Lung microvascular endothelial cell (primary cell): Measurements from ENCODE around the gene CDH13. TPM values are rescaled to one million over a fixed set of nuclear protein-coding genes. Genes with fewer than 3 reads are reported as not detected.

Experiments
- DNase-seq, 2 donors: peaks; one replicate each; pipeline versions ENCODE4 v3.0.0 to v3.0.0-alpha.2; 2010; ENCODE audit warnings: low read depth in 2 of 2
- total RNA-seq: library from RNA; depleted of rRNA; stranded (reverse); fragments of >200 nt; gene quantifications from 2 replicates; pipeline ENCODE4 v1.2.1, GENCODE V29; 2014

Gene CDH13
- total RNA-seq, 1 donor from 2014 or later: 14.5 TPM

DNA sequence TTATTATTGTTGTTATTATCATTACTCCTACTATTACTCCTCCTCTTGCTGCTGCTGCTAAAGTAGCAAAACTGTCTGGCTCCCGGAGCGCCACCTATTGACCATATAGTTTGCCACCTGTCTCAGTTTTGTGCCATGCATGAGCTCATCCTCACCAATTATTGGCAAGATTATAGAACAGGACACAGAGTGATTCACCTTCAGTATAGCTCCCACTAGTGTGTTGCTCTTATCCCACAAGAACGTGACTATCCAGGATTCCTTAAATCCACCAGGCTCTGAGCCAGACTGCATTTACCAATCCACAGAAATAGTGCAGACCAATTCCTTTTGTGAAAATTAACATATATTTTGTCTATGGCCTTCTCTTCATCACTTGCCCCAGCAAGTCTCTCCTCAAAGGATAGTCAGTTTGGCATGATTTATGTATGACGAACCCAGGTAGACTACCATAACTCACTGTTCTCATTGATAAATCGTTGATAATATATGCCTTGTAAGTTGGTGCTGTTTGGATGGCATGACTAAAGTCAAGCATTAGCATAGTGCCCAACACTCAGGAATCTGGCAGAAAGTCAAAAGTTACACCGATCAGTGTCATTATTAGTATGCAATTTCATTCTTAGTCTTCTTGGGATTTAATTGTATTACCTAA is 775.5 kb downstream of the CDH13 start:
- DNase-seq: no peak

DNA sequence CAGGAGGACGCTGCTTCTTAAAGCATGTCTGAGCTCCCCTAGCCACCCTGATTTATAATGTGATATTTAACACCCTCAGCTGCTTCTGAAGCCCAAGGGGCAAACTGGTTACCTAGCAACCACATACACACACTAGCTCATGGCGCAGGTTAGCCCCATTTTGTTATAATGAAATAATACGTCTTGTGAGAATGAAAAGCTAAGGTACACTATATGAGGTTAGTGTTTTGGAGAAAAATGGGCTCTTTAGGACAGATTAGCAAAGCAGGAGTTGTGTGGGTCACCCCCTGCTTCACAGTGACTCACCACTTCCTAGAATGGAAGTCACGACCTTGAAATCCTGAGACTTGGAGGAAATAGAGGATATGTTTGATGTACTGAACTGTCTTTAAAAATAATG is 776.2 kb downstream of the CDH13 start:
- peak; percentile 21 to 73 for DNase-seq

DNA sequence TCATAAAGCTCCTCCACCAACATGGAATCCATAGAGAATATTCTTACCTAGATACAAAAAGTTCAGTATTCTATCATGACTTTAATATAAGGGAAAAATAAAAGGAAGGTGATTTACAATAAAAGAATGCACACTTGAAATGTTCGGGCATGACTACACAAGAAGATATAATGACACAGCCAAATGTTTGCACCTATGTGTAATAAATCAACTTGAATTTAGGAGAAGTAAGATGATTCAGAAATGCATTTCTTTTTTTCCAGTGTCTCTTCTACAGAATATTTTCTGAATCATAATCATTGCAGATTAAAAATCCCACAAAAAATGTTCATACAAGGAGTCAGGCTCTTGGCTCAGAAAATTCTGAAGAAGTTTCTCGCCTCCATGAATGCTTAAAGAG is 777.0 kb downstream of the CDH13 start:
- DNase-seq: peak in 1 of 2 donors; percentile 29

DNA sequence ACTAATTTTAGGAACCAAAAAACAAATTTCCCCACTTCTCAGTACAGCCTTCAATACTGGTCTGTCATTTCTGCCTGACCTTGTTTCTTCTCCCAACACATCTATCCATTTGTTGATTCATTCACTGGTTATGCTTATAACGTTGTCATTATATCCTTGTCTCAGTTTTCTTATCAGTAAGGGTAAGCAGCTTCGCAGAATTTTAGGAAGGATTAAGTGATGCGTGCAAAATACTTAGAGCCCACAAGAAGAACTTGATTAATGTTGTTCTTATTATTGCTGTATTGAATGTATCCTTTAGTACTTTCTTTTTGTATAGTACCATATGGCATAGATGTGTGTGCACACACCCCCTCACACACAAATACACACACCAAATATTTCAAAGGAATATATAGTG is 777.5 kb downstream of the CDH13 start:
- DNase-seq: no peak

DNA sequence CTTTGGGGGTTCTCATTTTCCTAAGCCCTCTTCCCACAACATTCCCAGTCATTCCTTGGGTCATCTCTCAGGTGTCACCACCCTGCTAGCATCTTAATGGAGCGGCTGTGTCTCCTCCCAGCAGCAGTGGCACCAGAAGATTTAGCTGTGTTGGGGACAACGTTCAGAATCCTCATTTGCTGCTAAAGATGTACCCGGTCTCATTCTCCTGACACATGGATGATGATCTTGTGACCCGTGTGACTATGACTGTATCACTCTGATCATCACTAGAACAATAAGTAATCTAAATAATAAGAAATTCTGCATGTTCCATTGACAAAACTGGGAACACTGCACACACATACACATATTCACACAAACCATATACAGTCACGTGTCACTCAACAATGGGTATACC is 781.2 kb downstream of the CDH13 start:
- no peak for DNase-seq

DNA sequence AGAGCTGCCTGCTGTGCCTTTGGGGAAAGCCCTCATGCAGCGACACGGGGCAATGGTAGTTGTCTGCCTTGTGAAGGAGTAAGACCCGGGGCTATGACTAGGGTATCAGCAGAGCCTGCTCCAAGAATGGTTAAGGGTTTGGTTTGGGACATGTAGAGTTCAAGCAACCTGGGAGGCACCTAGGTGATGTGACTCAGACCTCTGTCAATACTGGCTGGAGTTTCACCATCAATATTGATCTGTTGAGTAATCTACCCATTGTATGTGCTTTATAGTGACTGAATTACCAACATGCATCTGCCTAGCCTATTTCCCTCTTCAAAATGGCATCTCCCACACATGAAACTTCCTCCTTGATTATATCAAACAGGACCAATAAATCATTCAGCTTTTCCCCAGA is 782.6 kb downstream of the CDH13 start:
- DNase-seq: no peak

DNA sequence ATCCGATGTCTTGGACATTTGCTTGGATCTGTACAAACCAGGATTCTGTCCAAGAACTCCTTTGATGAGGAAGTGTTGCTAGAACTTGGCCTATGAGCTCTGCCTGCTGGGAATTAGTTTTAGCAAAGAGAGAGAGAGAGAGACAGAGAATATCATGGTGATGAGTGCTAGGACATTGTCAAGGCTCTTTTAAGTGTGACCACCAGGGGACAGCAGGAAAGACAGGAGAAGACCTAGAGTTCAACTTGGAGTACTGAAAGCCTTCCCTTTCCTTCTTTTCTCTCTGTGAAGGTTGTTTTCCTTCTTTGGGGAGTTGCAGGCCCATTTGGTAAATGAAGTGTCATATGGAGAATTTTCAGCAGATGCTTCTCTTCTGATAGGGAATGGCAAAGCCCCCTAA is 791.8 kb downstream of the CDH13 start:
- no peak for DNase-seq

DNA sequence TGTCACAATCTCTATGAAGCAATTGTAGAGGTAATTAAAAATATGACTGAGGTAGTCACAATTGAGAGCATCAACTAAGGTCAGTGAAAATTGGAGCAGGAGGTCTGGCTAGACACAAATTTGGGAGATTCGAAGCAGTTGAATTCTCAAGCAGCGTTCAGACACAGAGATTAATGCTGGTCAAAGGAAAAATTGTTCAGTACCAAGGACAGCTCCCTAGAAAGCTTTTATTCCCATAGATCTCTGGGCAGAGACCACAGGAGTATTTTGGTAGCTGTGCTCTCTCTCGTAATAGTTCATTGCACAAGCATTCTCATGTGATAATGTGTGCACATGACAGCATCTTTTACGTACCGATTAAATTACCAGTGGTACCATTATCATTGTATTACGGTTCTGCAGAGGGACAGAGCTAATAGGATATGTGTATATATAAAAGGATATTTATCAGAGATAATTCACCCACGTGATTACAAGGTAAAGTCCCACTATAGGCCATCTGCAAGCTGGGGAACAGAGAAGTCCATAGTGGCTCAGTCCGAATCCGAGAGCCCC is 793.5 kb downstream of the CDH13 start:
- peak; percentile 44 to 53 for DNase-seq

DNA sequence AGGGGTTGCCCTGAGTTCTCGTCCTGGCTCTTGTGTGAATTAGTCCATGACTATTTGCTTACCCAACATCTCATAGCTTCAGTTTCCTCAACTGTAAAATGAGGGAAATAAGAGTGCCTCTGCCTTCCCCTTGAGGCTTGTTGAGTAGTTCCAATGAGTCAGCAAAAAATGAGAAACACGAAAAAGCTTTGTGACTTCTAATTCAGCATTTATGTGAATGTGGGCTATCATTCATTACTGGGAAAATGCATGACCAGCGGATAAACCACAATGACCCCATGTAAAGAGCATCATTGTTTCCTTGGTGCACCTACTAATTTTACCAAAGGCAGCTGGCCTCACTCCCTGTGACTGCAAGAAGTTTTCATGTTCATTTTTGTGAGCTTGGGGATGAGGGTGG is 806.4 kb downstream of the CDH13 start:
- no peak for DNase-seq

DNA sequence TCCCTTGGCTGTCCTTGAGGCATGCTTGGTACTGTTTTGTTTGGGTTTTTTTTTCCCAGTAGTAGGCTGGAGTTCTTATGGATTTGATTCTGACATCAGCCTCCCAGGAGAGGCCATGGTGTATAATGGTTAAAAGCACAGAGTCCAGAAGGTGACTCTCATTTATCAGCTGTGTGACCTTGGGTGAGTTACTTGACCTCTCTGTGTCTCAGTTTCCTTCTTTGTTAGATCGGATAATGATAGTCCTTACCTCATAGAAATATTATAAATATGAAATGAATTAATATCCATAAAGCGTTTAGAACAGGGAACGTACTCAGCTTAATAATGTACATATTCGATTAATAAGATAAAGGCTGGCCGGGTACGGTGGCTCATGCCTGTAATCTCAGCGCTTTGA is 810.3 kb downstream of the CDH13 start:
- DNase-seq: no peak

DNA sequence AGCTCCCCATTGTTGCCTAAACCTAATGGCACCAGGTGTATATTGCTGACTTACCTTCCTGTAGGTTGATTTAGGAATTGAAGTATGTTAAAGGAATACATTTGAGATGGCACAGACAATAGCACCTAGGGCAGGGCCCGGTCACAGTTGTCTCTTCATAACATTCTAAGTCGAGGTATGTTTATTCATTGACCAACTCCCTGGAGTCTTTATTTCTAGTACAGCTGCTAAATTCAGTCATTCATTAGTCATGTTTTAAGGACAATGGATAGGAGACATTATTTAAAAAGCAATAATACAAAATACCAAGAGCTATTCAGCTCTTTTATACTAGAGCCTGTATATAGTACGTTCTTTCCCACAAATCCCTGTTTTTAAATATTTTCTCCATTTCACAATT is 811.6 kb downstream of the CDH13 start:
- no peak for DNase-seq

DNA sequence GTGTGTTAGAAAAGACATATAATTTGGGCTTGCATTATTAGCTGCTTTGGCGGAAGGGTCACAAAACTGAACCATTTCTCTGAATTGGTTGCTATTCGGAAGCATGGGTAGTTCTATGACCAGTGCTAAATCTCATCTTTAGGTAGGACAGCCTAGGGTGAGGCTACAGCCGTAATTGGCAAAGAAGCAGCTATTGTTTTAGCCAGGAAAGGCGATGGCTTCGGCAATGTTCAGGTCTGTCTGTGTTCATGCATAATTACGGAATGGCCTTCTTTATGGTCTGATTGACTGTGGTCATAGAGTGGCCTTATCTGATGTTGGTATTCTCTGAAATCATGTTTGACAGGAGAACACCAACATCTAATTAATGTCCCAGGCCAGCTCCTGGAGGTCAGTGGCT is 812.6 kb downstream of the CDH13 start:
- peak in 1 of 2 donors; percentile 20 for DNase-seq

DNA sequence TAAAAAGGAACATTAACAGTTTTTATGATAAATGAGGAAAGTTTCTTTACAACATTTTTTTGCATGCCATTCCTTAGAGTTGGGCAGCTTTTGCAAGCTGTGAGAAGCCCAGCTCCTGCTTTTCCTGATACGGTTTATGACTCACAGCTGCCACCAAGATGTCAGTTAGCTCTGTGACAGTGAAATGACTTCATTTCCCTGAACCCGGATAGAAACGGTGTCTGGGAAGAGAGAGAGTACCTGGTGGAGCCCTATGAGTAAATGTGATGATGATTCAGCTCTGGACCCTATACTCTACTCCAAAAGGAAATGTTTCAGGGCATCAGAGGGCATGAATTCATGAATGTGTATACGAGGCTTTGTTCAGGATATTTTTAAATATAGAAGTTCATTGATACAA is 814.7 kb downstream of the CDH13 start:
- peak; percentile 35 to 37 for DNase-seq

DNA sequence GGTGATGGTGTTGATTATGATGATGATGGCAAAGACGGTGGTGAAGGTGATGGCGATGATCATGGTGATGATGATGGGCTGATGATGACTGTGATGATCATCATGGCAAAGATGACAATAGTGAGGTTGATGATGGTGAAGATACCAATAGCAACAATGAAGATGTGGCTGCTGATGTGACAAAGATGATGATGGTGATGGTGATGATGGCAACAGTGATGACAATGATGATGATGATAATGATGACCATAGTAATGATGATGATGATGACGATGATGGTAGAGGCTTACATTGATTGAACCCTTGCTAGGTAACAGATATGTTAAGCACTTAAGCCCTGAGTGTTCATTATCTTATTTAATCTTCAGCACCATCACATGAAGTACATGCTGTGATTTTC is 817.2 kb downstream of the CDH13 start:
- DNase-seq: no peak

DNA sequence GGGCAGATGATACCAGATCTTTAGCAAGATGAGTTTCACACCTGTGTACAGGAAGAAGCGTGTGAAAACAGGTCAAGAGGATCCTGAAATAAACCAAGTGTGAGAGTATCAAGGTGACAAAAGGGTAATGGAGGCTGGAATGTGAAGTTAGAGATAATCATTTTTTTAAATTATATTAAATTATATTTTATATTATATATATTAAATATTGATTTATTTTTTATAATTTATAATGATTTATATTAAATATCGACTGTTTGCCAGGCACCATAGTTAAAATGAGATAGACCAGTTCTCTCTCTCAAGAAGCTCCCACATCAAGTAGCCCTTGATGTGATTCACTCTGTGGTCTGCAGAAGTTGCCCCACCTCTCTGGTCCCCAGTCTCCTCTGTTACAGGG is 820.8 kb downstream of the CDH13 start:
- no peak for DNase-seq

DNA sequence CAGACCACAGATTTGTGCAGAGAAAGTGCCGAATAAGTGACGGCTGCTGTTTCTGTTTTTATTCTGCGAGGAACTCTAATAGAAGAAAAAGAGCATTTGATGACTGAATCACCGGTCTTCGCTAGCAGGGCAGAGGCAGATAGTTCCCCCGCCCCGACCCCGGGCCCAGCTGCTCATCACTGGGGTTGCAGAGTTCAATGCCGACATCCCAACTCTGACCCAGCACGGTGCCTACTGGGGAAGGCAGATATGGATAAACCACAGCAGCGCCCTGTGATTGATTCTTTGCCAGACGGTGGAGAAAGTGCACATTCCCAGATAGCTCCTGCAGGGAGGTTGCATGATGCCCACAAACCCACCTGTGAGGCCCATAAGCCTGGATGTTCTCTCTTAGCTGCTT is 823.1 kb downstream of the CDH13 start:
- no peak for DNase-seq

DNA sequence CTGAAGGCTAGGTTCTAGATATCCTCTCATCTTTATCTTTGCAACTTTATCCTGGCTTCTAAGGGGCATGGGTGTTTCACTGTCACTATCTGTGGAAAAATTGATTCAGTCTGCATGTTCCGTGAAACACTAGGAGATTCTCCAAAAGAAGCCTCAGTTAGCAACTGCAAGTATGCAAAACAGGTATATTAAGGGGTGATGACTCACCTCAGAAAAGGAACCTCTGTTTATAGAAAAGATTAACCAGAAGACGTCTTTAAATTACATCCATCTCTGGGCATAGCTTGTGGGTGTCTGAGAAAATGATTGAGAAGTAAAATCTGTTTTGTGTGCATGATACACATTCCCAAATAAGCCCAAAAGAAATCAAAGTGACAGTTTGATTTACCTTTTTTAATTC is 827.2 kb downstream of the CDH13 start:
- no peak for DNase-seq

DNA sequence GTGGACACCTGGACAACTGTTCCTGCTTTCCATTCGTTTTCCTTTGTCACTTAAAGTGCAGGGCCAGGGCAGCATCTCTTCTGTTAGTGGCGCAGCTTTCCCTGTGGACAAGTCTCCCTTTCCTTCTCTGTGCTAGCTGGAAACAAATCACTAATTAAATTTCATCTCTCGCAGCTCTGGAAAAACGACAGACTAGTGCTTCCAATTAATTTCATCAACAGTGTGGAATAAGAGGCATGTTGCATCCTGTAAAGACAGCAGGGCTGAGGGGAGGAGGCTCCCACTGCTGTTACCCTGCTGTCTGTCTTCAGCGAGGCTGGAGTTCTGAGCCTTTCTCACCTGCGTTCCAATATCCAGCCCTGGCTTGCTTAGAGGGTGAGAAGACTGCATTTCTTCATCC is 828.9 kb downstream of the CDH13 start:
- DNase-seq: no peak

DNA sequence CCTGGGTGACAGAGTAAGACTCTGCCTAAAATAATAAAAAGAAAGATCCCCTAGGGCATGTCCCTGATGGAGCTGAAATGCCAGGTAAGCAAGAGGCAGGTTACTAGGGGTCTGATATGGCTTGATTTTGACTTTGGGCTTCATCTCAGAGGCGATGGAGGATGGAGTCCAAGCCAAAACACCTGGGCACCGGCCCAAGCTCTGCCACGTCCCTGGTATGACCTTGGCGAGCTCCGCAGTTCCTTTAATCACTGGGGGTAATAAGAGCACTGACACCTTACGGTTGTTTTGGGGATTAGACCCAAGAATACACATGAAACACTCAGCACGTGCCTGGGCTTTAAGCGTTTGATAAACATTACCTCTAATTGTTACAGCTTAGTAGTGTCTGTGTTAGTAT is 830.2 kb downstream of the CDH13 start:
- DNase-seq: no peak

DNA sequence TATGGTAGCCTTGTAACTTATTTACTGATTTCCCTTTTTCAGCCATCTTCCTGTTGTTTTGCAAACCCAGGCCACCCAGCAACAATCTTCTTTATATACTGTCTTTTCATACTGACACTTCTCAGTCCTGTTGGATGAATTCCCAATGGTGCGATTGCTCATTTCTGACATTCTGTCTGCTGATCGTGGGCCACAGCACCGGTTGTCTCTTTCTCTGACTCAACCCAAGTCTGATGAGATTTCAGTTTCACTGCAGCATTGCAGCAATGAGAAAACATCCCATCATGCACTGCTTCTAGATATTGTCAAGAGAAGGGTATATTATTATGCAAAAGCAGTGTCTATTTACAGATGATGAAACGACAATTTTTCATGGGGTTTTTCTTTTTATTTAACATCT is 831.8 kb downstream of the CDH13 start:
- peak in 1 of 2 donors; percentile 20 for DNase-seq

DNA sequence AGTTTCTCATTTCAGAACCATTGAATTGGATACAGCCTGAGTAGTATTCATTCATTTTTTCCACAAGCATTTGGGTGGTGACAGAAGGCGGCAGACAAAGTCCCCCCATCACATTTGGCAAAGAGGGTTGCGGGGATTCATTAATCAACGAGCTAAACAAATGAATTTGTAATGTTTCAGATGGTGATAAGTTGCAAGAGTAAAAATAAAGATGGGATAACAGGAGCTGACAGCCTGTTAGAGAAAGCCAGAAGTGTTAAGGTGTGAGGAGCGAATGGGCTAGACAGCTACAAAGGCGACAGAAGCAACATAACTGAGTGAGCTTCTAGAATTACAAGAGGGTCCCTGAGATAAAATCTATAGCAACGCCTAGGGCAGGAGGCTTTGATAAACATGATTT is 838.2 kb downstream of the CDH13 start:
- no peak for DNase-seq

DNA sequence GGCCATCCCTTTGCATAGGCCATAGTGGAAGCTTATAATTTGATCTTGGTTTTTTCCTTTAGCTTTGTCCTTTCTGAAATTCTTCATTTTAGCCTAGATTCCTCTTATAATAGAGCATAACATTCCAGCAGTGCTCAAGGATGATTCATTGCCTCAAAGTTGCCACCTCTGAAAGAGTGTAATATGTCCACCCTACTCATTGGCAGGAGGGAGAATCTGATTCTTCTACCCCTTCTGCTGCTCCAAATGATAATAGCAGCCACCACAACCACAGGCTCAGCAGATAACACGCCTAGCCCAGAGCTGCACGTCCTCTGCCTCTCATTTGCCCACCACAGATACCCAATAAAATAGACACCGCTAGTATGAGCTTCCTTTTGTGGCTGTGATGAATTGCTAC is 843.6 kb downstream of the CDH13 start:
- DNase-seq: no peak

DNA sequence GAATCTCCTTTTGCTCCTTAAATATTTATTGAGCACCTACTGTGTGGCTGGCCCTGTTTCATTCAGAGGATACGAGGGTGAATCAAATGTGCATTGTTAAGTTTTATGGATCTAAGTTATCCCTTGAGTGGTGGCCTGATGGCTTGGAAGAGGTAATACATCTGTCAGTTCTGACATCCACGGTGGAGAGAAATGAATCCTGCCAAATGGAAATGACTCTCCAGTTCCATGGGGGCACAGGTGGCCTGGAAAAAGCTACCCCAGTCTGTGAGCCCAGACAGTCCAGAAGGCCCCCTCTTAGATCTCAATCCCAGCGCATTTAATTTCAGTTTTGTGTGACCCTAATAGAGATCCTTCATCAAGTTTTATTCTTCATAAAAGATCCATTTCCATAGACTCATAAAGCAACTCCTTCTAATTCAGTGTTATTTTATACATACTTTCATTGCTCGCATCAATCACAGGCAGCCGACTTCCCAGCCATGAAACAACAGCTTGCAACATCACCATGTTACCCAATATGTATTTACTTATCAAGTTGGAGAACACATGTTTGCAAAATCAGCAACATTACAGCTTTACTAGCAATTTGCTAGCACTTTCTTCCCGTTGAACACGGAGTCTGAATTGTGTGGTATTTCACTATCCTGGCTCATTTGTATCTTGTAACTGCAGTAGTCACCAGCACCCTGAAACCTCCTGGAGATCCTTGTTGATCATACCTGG is 846.2 kb downstream of the CDH13 start:
- DNase-seq: no peak
